CD4-positive, alpha-beta T cell treated with Interleukin-4 for 1 hour (primary cell): ENCODE measurements around the gene METTL27.
"Not testable (repeated sequence)": the region's sequence is repeated elsewhere in the genome, so short reads cannot be mapped to it uniquely, and the experiment has no call there.

Experiments used
- DNase-seq, 2 donors: peaks; one replicate each; pipeline ENCODE4 v3.0.0-alpha.2; 2020 to 2022

The METTL27 gene

DNA sequence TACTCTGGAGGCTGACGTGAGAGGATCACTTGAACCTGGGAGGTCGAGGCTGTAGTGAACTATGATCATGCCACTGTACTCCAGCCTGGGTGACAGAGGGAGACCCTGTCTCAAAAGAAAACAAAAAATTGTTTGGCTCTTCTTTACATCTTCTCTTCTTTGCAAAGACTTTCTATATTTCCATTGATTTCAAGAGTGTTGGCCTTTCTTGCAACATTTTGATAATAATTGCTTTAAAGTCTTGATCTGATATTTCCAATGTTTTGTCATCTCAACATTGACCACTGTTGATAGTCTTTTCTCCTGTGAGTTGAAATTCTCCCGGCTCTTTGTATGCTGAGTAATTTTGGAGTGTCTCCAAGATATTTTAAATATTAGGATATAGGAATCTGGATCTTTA lies 29.3 kb downstream of the METTL27 start:
- no peak for DNase-seq

DNA sequence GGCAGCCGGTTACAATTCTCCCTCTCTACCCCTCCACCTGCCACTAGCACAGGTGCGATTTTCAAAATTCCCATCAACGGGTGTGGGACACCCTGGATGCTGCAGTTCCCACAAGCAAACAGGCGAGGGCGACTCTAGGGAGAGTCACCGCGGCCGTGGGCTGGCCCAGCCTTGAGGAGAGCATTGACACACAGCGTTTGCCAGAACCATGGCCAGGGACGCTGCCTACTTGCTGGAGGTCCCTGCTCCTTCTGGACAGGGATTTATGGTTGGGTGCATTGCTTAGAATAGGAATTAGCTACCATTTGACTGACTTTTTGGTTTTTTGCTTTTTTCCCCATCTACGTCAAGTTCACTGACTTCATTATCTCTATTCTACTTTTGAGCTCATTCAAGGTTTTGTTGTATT lies 30.6 kb downstream of the METTL27 start:
- peak; percentile 47 to 50 for DNase-seq

DNA sequence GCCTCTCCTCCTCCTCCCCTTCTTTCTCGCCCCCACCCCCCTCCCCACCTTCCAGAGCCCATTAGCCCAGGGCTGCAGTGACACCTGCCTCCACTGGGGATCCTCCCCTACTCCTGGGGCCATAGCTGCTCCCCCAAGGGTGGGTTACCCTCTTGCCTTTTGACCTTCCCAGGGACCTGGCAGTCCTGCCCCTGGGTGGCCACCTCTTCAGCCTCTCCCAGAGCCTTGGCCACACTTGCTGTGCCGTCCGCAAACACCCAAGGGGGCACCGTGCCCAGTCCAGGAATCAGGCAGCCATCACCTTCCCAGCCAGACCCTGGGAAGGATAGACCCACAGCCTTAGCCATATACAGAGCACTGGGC lies 31.3 kb downstream of the METTL27 start:
- DNase-seq, result no peak

DNA sequence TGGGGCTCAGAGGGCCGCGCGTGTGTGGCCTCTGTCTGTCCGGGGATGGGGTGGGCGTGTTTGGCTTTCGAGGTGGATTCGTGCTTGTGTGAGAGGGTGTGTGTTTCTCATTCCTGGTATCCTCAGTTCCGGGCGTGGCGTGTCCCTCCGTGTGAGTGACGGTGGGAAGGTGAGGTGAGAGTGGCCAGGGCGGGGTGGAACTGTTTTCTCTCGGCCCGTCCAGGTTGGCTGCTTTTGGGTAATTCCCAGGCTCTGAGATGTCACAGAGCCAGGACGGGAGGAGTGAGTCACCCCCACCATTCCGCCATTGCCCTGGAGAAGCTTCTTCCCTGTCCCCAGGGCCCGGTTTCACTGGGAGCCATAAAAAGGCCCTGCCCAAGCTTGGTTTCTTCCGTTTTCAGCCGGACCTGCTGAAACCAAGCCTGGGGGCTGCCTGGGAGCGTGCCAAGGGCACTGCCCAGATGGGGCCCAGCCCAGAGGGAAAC lies 32.8 kb downstream of the METTL27 start:
- no peak for DNase-seq

DNA sequence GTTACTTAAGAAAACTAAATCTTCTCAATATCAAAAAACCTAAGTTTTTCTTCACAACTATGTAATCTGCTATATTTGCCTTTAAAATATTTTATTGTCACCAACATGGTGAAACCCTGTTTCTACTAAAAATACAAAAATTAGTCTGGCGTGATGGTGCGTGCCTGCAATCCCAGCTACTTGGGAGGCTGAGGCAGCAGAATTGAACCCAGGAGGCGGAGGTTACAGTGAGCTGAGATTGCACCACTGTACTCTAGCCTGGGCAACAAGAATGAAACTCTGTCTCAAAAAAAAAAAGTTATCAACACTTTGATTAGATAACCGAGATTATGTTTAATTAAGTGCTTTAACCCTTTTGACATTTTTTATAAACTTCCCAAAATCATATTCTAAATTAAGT lies 39.9 kb downstream of the METTL27 start:
- no peak for DNase-seq

DNA sequence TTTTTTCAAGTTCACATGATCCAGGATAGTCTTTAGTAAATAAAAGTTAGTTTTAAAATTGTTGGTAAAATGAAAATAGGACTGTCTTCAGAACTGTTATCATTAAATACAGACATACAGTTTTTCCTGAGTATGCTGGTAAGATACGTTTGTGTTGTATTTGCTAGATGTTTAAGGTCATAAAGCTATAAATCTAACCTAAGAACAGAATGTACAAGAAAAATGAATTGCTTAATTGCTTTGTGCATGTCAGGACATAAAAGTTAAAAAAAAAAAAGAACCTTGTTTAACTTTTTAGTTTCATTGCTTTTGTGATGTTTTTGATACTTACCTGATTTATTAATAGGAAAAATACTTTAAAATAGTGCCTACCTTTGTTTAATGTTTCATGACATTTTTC lies 40.7 kb downstream of the METTL27 start:
- DNase-seq, result no peak

DNA sequence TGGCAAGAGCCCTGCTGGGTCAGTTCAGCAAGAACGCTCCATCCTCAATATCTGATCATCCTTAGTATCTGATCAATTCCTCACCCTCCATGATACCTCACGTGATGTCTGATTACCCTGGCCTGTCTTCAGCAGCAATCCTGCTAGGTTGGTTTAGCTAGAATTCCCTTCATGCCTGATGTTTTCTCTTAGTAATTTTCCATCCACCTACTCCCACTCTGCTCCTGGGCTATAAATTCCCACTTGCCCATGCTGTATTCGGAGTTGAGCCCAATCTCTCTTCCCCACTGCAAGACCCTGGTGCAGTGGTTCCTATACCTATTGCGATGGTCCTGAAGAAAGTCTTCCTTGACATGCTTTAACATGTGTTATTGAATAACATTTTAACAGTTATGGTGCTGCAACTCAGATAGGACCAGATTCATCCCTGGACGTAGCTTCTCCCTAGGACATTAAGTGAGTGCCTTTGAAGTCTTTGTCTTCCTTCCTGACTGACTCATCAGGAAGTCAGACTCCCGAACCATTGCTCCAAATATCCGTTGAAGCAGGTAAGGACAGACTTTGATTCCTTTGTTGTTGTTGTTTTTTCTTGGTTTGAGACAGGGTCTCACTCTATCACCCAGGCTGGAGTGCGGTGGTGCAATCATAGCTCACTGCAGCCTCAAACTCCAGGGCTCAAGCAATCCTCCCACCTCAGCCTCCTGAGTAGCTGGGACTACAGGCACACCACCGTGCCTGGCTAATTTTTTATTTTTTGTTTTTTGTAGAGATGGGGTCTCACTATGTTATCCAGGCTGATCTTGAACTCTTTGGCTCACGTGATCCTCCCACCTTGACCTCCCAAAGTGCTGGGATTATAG lies 42.8 kb downstream of the METTL27 start:
- DNase-seq, result no peak

DNA sequence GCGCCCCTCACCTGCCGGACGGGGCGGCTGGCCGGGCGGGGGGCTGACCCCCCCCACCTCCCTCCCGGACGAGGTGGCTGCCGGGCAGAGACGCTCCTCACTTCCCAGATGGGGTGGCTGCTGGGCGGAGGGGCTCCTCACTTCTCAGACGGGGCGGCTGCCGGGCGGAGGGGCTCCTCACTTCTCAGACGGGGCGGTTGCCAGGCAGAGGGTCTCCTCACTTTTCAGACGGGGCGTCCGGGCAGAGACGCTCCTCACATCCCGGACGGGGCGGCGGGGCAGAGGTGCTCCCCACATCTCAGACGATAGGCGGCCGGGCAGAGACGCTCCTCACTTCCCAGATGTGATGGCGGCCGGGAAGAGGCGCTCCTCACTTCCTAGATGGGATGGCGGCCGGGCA lies 45.1 kb downstream of the METTL27 start:
- not testable (repeated sequence) for DNase-seq

DNA sequence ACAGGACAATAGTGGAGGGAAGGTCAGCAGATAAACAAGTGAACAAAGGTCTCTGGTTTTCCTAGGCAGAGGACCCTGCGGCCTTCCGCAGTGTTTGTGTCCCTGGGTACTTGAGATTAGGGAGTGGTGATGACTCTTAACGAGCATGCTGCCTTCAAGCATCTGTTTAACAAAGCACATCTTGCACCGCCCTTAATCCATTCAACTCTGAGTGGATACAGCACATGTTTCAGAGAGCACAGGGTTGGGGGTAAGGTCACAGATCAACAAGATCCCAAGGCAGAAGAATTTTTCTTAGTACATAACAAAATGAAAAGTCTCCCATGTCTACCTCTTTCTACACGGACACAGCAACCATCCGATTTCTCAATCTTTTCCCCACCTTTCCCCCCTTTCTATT lies 45.7 kb downstream of the METTL27 start:
- not testable (repeated sequence) for DNase-seq

DNA sequence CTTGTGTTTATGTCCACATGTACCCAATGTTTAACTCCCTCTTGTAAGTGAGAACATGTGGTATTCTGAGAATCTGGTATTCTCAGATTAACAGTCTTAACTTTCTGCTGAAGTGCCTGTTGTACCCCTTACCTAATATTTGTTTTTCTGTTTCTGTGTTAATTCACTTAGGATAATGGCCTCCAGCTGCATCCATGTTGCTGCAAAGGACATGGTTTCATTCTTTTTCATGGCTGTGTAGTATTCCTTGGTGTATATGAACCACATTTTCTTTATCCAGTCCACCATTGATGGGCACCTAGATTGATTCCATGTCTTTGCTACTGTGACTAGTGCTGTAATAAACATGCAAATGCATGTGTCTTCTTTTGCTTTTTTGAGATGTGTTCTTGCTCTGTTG lies 47.1 kb downstream of the METTL27 start:
- not testable (repeated sequence) for DNase-seq

DNA sequence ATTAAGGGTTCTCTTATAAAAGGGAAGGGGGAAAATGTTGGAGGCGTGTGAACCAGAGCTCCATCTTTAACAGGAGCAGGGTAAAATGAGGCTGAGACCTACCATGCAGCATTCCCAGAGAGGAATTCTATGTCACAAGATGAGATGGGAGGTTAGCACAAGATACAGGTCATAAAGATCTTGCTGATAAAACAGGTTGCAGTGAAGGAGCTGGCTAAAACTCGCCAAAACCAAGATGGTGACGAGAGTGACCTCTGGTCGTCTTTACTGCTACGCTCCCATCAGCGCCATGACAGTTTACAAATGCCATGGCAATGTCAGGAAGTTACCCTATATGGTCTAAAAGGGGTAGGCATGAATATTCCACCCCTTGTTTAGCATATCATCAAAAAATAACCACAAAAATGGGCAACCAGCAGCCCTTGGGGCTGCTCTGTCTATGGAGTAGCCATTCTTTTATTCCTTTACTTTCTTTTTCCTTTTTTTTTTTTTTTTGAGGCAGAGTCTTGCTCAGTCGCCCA lies 51.1 kb downstream of the METTL27 start:
- DNase-seq, result not testable (repeated sequence)

DNA sequence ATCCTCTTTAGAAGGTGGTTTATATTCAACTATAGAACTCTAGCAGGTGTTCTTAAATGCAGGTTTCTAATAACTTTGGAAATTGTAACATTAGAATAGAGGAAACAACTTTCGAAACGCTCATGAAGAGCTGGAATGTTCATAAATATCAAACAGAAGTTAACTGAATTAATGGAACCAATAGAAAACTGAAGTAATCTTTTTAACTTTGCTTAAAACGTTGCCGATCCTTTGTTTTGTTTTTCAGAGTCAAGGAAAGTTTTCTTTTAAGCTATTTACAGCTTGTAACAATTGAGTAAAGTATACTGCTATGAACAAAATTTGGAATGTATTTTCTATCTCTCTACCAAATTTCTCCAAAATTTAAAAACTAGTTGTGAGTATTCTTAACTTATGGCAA lies 53.3 kb downstream of the METTL27 start:
- DNase-seq, result no peak

DNA sequence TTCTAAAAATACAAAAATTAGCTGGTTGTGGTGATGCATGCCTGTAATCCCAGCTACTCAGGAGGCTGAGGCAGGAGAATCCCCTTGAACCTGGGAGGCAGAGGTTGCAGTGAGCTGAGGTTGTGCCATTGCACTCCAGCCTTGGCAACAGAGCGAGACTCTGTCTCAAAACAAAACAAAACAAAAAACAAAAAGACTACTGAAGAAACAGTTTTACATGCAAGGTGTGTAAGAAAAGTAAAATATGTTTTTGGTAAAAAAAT lies 54.6 kb downstream of the METTL27 start:
- DNase-seq, result not testable (repeated sequence)

DNA sequence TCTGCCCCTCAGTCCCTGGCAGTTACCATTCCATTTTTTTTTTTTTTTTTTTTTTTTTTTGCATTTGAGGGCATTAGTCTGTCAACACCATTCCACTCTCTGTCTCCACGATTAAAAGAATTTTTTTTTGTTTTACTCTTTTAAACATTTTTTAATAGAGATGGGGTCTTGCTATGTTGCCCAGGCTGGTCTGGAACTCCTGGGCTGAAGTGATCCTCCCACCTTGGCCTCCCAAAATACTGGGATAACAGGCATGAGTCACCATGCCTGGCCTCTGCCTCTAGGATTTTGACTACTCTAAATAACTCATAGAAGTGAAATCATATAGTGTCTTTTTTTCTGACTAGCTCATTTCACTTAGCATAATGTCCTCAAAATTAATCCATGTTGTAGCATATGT lies 55.7 kb downstream of the METTL27 start:
- DNase-seq, result no peak
